Osteocyte (in vitro differentiated cells): ENCODE results near the gene EIF2B4. TPM values are rescaled to one million over a fixed set of nuclear protein-coding genes. Genes with fewer than 3 reads are reported as not detected.

ENCODE experiments used
- DNase-seq: peaks from one replicate; pipeline ENCODE4 v3.0.0; 2021; ENCODE audit warnings: mixed read lengths; ENCODE audit not compliant: unreplicated experiment; ENCODE audit errors: extremely low spot score
- H3K27ac Mint-ChIP-seq: one replicate; pipeline ENCODE4 v1.8.0; 2021; ENCODE audit warnings: mild to moderate bottlenecking, mixed read lengths; ENCODE audit not compliant: unreplicated experiment
- H3K27me3 Mint-ChIP-seq: one replicate; pipeline ENCODE4 v1.8.0; 2021; ENCODE audit warnings: mixed read lengths; ENCODE audit not compliant: unreplicated experiment
- H3K36me3 Mint-ChIP-seq: one replicate; pipeline ENCODE4 v1.8.0; 2021; ENCODE audit warnings: mixed read lengths; ENCODE audit not compliant: unreplicated experiment
- H3K4me1 Mint-ChIP-seq: one replicate; pipeline ENCODE4 v1.8.0; 2021; ENCODE audit warnings: mixed read lengths; ENCODE audit not compliant: unreplicated experiment
- H3K4me3 Mint-ChIP-seq: one replicate; pipeline ENCODE4 v1.8.0; 2021; ENCODE audit warnings: mild to moderate bottlenecking, moderate library complexity, mixed read lengths; ENCODE audit not compliant: unreplicated experiment
- H3K9me3 Mint-ChIP-seq: one replicate; pipeline ENCODE4 v1.8.0; 2021; ENCODE audit warnings: mixed read lengths; ENCODE audit not compliant: unreplicated experiment
- CTCF ChIP-seq: fragments of 200-600 bp; sonication (generic); IDR thresholded peaks from 2 replicates; pipeline ENCODE4 v1.5.0; 2021; ENCODE audit warnings: antibody characterized with exemption, mild to moderate bottlenecking, moderate library complexity
- total RNA-seq: library from RNA; stranded (reverse); gene quantifications from 2 replicates; pipeline ENCODE4 v1.2.1, GENCODE V29; 2021

Gene EIF2B4
- total RNA-seq, 1 donor from 2014 or later, result 50.4 TPM

GRCh38 chr2:27350106-27350693 is 19.9 kb downstream of the EIF2B4 start:
- H3K4me3 Mint-ChIP-seq, result no peak overlapping the region
- H3K27ac Mint-ChIP-seq, result no peak overlapping the region
- peaks cover 19% of the 10 kb centered on the region for H3K4me1 Mint-ChIP-seq
- H3K36me3 Mint-ChIP-seq, result peaks cover 13% of the 10 kb centered on the region
- TF ChIP-seq CTCF, result no peak
- no peaks in the 10 kb centered on the region for H3K9me3 Mint-ChIP-seq
- H3K27me3 Mint-ChIP-seq, result no peaks in the 10 kb centered on the region
- DNase-seq, result no peak

GRCh38 chr2:27347641-27348040 is 22.5 kb downstream of the EIF2B4 start:
- H3K9me3 Mint-ChIP-seq, result no peaks in the 10 kb centered on the region
- H3K27ac Mint-ChIP-seq, result no peak overlapping the region
- no peak for TF ChIP-seq CTCF
- H3K4me3 Mint-ChIP-seq, result no peak overlapping the region
- peaks cover 14% of the 10 kb centered on the region for H3K36me3 Mint-ChIP-seq
- H3K4me1 Mint-ChIP-seq, result peaks cover 6% of the 10 kb centered on the region
- DNase-seq, result no peak
- no peaks in the 10 kb centered on the region for H3K27me3 Mint-ChIP-seq

GRCh38 chr2:27336173-27336572 is 34.0 kb downstream of the EIF2B4 start:
- no peaks in the 10 kb centered on the region for H3K4me1 Mint-ChIP-seq
- H3K4me3 Mint-ChIP-seq, result no peak overlapping the region
- no peak for DNase-seq
- H3K27me3 Mint-ChIP-seq, result no peaks in the 10 kb centered on the region
- H3K27ac Mint-ChIP-seq, result no peak overlapping the region
- no peak for TF ChIP-seq CTCF
- H3K36me3 Mint-ChIP-seq, result peaks cover 25% of the 10 kb centered on the region
- no peaks in the 10 kb centered on the region for H3K9me3 Mint-ChIP-seq

GRCh38 chr2:27335311-27335710 is 34.8 kb downstream of the EIF2B4 start:
- H3K4me1 Mint-ChIP-seq, result no peaks in the 10 kb centered on the region
- no peak for DNase-seq
- no peak overlapping the region for H3K27ac Mint-ChIP-seq
- H3K36me3 Mint-ChIP-seq, result peaks cover 24% of the 10 kb centered on the region
- no peaks in the 10 kb centered on the region for H3K27me3 Mint-ChIP-seq
- no peaks in the 10 kb centered on the region for H3K9me3 Mint-ChIP-seq
- no peak for TF ChIP-seq CTCF
- H3K4me3 Mint-ChIP-seq, result no peak overlapping the region

GRCh38 chr2:27324720-27325119 is 45.4 kb downstream of the EIF2B4 start:
- no peak for TF ChIP-seq CTCF
- H3K4me3 Mint-ChIP-seq, result peak overlapping the region; percentile 46
- DNase-seq, result no peak
- H3K4me1 Mint-ChIP-seq, result peaks cover 30% of the 10 kb centered on the region
- H3K36me3 Mint-ChIP-seq, result peaks cover 31% of the 10 kb centered on the region
- no peaks in the 10 kb centered on the region for H3K27me3 Mint-ChIP-seq
- H3K9me3 Mint-ChIP-seq, result no peaks in the 10 kb centered on the region
- peak overlapping the region; percentile 99 for H3K27ac Mint-ChIP-seq
